ENCODE measurements around the gene LRRC27.

Gene LRRC27

DNA sequence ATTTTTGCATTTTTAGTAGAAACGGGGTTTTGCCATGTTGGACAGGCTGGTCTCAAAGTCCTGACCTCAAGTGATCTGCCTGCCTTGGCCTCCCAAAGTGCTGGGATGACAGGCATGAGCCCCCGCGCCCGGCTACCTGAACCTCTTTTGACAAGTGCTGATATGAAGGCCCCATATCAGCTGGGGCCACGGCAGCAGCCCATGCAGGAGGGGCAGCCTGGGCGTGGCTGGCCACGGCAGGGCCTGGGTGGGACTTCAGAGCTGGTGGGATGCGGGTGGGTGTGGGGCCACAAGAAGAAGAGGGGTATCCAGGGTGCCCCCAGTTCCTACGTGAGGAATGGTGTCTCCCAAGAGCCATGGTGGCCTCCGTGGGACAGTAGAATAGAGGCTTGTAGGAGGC, 6.9 kb downstream of the LRRC27 start:
- DNase-seq: no peak

DNA sequence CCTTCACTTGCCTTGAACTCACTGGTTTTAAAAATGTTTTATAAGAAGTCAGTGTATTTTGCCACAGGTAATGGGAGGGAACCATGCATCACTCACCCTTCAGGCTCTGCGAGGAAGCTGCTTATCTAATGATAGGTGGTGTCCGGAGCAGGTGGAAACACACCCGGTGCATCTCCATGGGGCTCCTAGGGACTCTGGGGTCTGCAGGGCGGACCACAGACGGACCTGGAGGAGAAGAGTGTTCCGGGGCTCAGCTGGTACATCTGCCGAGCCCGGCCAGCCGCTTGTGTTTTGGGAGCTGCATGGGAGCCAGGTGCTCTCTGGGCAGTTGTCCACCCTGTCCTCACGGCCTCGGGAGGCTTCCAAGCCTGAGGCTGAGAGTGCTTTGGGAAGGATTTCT, 7.3 kb downstream of the LRRC27 start:
- DNase-seq: no peak

DNA sequence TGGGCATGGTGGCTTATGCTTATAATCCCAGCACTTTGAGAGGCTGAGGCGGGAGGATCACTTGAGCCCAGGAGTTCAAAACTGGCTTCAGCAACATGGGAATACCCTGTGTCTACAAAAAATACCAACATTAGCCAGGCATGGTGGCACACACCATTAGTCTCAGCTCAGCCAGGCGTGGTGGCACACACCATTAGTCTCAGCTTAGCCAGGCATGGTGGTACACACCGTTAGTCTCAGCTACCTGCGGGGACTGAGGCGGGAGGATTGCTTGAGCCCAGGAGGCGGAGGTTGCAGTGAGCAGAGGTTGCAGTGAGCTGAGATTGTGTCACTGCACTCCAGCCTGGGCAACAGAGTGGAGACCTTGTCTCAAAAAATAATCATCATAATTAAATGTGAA, 9.0 kb downstream of the LRRC27 start:
- DNase-seq: no peak

DNA sequence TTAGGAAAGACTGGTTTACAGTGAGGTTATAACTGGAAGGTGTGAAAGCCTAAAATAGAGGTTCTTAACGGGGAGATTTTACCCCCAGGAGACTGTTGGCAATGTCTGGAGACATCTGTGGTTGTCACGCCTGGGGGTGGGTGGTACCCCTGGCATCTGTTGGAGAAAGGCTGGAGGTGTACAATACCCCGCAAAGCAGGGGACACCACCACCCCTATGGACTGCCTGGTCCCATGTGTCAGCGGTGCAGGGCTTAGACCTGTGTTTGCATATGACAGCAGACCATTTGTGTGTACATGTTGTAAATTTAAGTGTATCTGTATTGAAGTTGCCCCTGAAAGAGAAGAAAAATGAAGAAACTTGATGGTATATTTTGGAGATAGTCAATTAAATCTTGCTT, 9.8 kb downstream of the LRRC27 start:
- no peak for DNase-seq

DNA sequence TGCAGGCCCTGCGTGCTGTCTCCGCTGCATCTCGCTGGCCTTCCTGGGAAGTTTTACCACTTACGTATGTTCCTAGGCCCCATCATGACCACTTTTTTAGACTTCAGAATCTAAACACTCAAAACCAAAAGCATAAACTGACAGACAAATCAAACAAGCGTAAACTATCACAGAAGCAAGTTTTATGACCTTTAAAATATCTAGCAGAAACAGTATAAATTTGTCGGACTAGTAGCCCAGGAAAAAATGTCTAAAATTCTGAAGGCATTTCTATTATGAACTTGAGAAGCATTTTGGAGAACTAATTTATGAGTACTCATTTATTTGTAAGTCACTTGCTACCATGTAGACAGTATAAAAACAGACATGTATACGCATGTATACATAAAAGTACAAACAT, 10.6 kb downstream of the LRRC27 start:
- DNase-seq: no peak

DNA sequence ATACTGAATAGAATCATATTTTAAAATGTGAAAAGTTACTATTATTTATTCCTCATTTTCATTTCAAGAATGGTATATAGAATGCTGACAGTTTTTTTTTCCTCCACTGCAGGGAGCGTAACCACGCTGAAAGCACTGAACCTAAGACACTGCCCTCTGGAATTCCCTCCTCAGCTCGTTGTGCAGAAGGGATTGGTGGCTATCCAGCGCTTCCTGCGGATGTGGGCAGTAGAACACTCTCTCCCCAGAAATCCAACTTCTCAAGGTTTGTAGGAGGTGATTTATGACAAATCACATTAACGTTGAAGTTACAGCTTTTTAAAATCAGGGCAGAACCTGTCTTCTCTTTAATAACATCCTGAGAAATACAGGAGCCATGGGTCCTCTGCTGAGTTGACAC, 12.4 kb downstream of the LRRC27 start:
- DNase-seq: no peak

DNA sequence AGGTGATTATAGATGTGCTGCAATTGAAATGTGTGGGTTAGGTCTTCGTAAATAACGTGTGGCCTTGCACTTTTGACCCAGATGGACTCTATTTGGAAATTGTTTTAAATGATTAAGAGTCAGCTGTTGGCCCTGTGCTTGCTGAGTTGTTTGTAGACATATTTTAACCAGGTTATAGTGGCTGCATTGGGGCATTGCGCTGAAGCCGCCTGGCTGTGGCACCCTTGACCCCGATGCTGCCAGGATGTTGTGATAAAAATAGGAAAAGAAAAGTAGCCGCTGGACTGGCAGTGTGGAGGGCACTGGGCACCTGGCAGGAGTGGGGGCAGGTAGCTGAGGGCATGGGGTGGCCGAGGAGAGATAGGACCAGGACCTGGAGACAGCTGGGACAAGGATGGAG, 13.4 kb downstream of the LRRC27 start:
- no peak for DNase-seq

DNA sequence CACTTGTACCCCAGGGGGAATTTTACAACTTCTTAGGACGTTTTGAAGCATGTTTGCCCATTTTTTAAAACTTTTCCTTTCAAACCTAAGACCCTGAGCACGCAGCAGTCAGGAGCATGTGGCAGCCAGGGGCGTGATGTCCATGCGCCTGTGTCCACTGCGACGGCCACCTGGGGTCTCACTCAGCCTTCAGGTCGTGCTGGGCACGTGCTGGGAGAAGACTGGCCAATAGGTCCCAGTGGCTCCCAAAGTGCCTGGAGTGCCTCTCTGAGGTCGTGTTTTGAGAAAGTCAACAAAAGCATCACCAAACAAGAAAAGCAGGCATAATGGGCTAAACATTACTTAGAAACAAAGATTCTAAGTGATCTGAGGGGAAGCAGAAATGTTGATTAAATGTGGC, 14.8 kb downstream of the LRRC27 start:
- no peak for DNase-seq

DNA sequence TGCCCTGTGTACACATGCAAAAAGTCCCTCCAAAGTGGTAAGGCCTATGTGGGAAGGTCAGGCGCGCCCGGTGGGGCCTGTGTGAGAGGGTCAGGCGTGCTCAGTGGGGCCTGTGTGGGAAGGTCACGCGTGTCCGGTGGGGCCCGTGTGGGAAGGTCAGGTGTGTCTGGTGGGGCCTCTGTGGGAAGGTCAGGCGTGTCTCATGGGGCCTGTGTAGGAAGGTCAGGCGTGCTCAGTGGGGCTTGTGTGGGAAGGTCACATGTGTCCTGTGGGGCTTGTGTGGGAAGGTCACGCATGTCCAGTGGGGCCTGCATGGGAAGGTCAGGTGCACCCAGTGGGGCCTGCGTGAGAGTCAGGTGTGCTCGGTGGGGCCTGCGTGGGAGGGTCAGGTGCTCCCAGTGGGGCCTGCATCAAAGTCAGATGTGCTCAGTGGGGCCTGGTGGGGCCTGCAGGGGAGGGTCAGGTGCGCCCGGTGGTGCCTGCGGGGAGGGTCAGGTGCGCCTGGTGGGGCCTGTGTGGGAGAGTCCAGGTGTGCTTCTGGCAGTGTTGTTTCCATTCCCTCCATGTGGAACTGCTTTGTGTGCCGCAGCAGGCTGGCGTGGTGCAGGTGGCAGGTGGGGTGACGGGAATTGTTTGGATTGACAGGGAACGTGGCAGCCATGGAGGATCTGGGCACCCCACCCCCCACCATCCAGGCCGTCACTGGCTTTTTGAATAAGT, 15.4 kb downstream of the LRRC27 start:
- no peak for DNase-seq

DNA sequence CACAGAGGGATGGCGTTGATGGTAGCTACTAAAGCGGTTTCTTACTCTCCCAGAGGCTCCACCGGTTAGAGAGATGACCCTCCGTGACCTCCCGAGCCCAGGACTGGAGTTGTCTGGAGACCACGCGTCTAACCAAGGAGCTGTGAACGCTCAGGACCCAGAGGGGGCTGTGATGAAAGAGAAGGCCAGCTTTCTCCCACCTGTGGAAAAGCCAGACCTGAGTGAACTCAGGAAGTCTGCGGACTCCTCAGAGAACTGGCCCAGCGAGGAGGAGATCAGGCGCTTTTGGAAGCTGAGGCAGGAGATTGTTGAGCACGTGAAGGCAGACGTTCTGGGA, 15.9 kb downstream of the LRRC27 start:
- DNase-seq: no peak

DNA sequence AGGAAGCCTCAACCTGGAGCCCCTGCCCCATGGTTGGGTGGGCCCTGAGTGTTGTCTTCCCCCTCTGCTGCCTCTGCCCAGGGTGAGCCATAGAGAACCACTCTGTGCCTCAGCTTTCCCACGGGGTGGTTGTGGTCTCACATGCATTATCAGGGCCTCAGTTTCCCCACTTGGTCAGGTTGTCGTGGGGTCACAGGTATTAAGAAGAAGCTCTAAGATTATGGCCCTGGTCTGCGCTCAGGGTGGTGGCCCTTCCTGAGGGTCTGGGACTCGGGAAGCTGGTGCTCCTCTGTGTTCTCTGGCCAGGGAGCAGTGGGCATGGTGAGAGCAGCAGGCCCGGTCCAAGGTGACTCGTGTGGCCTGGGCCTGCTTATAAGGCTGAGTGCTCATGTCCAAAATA, 17.8 kb downstream of the LRRC27 start:
- no peak for DNase-seq

DNA sequence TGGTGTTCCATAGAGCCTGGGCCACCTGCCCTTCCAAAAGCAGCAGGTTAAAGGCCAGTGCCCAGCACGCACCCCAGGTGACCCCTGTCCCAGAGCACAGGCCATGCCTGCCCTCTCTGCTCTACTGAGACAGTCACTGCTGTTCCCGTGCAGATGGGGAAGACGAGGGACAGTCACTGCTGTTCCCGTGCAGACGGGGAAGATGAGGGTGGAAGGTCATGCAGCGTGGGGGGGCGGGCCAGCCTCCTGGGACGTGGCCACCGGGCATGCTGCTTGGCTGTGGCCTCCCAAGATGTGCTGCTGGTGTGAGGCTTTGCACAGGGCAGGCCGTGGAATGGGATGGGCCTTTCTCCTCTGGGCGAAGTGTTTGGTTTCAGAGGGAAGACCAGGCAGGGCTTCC, 18.4 kb downstream of the LRRC27 start:
- DNase-seq: no peak

DNA sequence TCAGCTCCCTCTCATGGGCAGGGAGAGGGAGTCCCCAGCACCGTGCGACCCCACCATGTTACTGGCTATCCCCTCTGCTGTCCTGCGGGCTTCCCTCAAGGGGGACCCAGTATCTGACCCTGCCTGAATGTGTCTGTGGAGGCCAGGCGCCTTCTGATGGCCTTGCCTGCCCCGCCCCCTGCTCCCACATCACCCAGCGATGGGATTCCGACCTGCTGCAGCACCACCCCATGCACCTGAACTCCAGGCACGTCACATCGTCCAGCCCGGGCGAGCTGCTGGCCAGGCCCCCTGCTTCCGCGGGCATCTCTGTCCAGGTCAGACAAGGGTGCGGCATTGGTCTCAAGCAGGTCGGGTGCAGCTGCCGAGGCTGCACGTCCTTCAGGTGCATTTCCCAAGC, 19.0 kb downstream of the LRRC27 start:
- no peak for DNase-seq

DNA sequence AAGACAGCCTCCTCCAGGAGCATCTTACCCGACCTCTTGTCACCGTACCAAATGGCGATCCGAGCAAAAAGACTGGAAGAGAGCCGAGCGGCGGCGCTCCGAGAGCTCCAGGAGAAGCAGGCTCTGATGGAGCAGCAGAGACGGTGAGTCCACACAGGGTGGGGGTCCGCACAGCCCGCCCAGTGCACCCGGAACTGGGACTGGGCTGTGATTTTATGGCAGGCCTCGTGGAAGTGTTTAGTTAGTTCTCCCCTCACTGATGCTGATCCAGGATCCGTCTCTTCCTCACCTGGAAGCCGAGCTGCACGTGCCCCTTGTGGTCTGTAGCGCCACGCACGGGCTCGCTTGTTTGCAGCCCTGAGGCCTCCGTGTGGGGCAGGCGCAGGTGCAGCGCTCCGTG, 19.6 kb downstream of the LRRC27 start:
- DNase-seq: no peak

DNA sequence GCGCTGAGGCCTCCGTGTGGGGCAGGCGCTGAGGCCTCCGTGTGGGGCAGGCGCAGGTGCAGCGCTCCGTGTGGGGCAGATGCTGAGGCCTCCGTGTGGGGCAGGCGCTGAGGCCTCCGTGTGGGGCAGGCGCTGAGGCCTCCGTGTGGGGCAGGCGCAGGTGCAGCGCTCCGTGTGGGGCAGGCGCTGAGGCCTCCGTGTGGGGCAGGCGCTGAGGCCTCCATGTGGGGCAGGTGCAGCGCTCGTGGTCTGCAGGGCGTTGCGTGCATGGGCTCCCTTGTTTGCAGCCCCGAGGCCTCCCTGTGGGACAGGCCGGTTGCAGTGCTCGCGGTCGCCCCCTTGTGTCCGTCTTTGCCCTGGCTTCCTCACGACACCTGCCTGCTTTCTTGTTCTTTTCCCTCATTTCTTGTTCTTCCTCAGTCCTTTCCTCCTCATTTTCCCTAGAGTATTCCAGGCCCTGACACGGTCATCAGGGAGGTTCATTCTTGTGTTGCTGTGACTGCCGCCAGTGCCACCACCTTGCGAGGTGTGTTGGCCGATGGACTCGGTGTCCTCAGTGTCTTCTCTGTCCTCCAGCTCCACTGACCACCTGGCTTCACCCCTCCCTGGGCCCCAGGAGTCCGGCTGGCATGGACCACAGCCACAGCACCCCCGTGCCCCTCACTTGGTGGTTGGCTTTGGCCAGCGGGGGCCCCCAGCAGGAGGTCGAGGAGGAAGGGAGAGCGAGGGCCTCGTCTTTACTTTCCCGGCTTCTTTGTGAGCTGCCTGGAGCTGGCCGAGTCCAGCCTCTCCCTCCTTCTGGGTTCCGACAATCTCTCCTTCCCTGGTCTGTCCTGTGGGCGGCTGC, 20.7 kb downstream of the LRRC27 start:
- peak; percentile 70 to 87 (median 80) for DNase-seq

DNA sequence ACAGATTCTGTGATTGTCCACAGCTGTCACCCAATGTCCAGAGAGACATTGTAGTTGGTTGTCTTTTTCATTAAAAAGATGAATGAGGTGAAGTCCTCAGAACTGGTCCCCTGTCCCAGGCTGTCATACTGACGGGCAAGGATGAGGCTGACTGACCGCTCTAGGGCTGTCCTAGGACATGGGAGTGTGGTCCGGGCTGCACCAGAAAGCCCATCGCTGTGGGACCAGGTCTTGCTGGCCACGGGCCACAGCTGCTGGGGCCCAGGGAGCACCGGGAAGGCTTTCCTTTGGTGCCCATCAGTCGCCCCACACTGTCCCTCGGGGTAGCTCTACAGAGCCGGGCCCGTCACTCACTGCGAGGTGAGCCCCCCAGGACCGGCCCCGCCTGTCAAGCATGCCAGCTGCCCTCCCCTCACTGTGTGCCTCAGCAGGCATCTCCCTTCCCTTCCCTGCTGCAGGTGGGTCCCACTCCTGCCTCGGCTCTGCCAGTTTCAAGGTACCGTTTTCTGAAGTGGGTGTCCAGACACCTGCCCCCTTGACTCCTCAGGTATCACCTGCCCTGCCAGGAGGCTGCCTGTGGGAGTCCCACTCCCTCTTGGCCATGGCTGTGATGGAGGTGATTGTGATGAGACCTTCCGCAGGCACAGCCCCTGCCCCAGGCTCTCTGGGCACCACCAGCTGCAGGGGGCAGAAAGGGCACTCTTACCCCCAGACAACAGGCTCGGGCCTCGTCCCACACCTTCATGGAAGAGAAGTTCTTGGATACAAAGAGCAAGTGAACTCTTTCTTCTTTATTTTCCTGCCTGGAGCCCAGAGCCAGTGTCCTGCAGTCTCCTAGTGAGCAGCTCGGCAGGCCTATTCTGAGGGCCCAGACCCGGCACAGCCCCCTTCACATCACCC, 21.7 kb downstream of the LRRC27 start:
- no peak for DNase-seq

DNA sequence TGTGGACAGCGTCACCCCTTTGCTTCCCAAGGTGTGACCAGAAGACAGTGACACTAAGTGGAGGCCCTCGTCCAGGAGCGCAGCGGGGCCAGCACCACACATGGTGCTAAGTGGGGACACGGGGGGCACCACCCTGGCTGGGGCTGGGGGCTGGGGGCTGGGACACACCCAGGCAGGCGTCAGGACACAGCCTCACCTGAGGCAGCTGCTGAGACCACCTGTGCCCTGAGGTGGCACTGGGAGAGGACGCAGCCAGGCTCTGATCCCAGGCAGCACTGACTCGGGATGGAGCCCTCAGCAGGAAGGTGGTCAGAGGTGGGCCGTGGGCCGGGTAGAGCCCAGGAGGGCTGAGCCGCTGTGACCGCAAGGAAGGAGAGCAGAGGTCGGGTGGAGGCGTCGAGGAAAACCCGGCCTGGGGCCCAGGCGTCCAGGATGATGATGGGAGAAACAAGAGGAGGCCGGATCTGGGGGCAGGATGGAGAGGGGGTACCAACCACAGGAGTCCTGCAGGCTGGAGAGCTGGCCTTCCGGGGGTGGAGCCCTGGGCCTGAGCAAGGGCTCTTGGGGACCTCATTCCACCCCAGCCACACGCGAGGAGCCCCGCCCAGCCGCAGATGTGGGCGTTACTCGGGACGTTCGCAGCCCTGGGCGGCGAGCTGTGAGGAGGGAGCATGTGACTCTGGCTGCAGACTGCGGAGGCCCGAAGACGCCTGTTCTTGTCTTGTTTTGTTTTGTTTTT, 22.5 kb downstream of the LRRC27 start:
- DNase-seq: no peak

DNA sequence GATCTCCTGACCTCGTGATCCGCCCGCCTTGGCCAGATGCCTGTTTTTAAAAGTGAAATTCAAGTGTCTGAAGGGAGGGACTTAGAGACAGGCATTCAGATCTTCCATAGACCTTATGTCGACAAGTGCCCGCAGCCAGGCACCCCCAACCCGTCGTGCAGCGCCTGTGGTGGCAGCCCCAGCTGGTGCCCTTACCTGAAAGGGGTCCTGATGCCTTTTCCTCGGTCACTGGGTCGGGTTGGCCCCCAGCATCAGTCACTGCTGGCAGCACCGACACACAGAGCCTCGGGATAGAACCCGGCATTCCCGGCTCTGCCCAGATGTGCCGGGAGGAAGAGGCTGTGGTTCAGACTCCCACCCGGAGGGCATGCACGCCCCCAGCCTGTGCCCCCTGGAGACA, 23.3 kb downstream of the LRRC27 start:
- no peak for DNase-seq

DNA sequence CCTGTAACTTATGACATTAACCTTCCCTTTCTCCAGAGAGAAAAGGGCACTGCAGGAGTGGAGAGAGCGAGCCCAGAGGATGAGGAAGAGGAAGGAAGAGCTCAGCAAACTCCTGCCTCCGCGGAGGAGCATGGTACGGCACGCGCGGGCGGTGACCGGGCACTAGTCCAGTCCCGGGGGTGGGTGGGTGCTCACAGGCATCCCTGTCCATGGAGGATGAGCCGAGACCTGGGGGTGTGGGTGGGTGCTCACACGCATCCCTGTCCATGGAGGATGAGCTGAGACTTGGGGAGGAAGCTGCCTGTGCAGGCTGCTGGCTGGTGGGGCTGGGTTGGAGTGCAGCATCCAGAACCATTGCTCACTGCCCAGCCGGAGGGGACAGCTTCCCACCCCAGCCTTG, 23.8 kb downstream of the LRRC27 start:
- peak in 3 of 4 experiments; percentile 31 to 53 (median 32) for DNase-seq

DNA sequence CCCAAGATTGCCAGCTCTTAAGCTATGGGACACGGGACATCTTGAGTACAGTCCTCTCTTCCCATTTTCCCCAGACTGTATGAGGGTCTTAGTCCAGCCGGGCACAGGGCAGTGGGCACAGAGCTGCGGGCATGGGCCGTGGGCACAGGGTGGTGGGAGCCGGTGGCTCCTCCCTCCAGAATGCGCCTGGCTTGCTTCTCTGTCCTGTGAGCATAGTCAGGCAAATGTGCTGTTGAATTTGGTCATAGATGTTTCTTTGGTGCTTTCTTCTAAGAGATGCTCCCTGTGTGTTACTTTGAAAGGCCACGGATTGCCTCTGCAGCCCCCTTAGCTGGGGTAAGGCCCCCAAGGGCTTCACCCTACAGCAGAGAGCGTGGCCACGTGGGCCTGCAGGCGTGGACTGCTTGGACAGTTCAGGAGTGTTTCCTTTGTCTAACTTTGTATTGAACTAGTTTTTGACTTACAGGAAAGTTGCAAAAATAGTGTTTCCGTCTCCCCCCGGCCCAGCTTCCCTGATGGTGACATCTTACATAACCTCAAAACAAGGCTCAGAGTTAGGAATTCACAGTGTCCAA, 24.7 kb downstream of the LRRC27 start:
- DNase-seq: no peak

DNA sequence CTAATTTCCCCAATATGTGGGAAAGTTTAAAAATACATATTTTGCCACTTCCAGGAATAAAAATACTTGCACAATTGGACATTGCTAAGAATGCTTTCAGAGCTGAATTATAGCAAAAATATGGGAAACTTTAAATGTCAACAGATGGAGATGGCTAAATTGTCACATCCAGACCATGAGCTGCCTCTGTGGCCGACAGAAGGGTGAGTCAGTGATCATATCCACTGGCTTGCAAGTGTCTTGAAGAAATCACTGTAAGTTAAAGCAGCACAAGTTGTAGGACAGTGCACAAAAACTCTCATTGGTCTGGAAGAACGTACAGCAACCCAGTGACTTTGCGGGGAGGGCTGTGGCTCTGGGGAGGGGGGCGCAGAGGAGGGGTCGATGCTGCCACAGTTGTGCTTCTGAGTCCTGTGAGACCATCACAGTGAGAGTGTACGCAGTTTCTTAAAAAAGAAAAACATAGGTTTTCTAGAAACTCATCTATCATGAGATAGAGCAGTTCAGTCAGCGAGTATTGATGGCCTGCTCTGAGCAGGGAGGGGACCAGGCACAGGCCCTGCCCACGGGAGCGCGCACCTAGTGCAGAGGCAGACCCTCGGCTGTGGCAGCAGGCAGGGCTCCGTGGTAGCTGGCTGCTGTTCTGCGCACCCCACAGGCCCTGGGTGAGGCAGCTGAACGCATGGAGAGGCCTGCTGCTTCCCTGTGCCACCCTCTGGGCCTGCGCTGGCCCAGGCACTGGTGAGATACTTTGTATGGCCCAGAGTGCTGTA, 25.5 kb downstream of the LRRC27 start:
- no peak for DNase-seq

Data from suppressor macrophage (primary cell).